Adipose tissue (tissue), 3 donors: ENCODE data around the gene HTT-AS. TPM values are rescaled to one million over a fixed set of nuclear protein-coding genes. Genes with fewer than 3 reads are reported as not detected.
"Not testable (repeated sequence)": the region's sequence is repeated elsewhere in the genome, so short reads cannot be mapped to it uniquely, and the experiment has no call there.

ENCODE experiments used
- H3K27ac ChIP-seq: one replicate; pipeline ENCODE4 v1.5.1; 2013; ENCODE audit warnings: low read depth, low read length
- WGBS, 3 donors: extraction: QIAGEN DNeasy Blood & Tissue Kit; methylation state at CpG; one replicate each; pipeline ENCODE4 v1.1.7; 2013; 5-methylcytosine and 5-hydroxymethylcytosine counted together
- polyA plus RNA-seq, 3 donors: library from polyadenylated mRNA; stranded (reverse); fragments of 200-250 nt; gene quantifications; one replicate each; pipeline ENCODE4 v1.2.3, GENCODE V29; 2013
- donor health status: healthy with polysubstance abuse.
- donor health status: Bipolar disorder and iron deficiency.
- donor health status: healthy.

The HTT-AS gene
- polyA plus RNA-seq, 3 donors: not detected

DNA sequence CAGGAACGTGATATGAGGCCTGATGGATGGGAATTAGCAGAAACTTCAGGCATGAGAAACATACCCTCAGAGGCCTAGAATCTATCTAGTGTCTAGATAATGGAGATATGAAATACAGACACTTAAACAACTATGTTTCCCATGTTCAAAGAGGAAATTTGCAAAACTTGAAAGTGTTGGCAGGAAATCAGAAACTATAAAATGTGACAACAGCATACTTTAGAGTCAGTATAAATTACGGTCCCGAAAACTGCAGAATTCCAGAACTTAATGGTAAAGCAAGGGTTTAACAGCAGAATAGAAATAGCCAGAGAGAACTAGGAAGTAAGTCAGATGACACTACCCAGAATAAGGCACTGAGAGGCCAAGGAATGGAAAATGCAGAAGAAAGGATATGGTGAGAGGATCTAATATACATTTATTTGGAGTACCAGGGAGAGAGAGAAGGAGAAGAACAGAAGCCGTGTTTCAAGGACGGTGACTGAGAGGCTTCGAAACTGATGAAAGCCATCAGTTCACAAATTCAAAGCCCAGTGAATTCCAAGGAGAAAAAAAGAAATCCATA, 7.4 kb downstream of the HTT-AS start:
- no peak overlapping the region for H3K27ac ChIP-seq
- WGBS, 3 donors: 79 to 89% (median 83%) methylated on average over 6 of the region's 6 CpGs

DNA sequence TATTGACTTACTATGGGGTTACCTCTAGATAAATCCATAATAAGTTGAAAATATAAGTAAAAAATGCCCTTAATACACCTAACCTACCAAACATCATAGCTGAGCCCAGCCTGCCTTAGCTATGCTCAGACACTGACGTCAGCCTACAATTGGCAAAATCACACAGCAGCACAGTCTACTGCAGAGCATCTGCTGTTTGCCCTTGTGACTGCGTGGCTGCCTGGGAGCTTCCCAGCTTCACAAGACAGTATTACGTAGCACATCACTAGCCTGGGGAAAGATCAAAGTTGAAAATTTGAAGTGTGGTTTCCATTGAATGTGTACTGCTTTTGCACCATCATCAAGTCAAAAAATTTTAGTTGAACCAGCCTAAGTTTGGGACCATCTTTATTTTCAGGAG, 8.8 kb downstream of the HTT-AS start:
- H3K27ac ChIP-seq: no peak overlapping the region
- 89 to 94% (median 91%) methylated on average over 3 of the region's 3 CpGs for WGBS, 3 donors

DNA sequence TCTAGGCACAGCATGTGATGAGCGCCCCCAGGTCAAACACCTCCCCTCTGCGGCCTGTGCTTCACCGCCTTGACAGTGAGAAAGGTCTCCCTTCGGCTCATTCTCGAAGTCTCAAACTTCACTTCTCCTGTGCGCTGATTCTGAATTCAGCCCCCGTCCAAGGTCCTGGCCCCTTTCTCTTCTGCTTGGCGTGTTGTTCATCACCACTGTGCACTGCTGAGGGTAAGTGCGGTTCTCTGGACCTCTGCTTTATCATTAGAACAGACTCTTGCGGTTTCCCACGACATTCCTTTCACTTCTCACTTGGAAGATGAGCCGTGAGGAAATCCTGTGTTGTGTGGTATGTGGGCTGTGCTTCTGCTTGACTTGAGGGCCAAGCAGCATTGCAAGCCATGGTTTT, 11.9 kb downstream of the HTT-AS start:
- H3K27ac ChIP-seq: no peak overlapping the region
- WGBS, 3 donors: 80 to 93% (median 84%) methylated on average over 12 of the region's 12 CpGs

DNA sequence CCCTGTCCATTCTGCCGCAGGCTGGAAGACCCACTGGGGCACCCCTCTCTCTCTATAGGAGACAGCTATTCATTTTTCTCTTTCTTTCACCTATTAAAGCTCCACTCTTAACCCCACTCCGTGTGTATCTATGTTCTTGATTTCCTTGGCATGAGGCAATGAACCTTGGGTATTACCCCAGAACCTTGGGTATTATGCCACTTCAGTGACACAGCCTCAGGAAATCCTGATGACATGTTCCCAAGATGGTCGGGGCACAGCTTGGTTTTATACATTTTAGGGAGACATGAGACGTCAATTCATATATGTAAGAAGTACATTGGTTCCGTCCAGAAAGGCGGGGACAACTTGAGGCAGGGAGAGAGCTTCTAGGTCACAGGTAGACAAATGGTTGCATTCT, 13.4 kb downstream of the HTT-AS start:
- WGBS, 3 donors: 74 to 92% (median 81%) methylated on average over 6 of the region's 6 CpGs
- H3K27ac ChIP-seq: no peak overlapping the region

DNA sequence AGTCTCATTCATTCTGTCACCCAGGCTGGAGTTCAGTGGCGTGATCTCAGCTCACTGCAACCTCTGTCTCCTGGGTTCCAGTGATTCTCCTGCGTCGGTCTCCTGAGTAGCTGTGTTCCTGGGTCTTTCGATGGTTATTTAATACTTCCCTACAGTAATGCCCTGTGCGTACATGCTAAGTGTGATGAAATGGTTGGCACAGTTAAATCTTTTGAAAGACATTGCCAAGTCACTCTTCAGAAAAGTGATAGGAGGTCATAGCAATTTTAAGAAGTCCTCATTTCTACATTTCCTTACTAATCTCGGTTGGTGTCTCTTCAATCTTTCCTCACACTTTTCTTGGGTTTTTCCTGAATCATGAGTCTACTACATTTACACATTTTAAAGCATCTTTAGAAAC, 14.4 kb downstream of the HTT-AS start:
- H3K27ac ChIP-seq: no peak overlapping the region
- 64 to 89% (median 69%) methylated on average over 6 of the region's 6 CpGs for WGBS, 3 donors

DNA sequence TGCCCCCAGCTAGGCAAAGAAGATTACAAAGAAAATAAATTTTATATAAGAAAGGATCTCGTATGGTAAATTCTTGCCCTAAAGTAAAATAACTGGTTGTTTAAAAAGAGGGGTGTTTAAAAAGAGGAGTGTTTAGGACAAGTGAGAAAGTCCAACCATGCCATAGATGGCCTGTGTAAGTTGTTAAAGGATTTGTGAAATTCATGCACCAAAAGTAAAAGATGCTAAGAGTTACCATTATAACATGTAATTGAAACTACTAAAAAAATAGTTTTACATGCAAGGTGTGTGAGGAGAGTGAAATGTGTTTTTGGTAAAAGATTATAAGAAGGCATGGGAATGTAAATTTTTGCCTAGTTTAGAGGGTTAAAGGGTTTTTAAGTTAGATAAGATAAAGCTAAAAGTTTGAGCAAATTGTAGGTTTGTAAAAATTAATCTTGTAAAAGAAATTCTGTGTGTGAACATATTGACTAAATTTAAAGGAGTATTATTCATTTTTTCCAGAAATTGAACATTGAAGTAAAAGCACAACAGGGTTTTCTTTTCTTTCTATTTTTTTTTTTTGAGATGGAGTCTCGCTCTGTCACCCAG, 20.1 kb downstream of the HTT-AS start:
- H3K27ac ChIP-seq: no peak overlapping the region
- 93 to 98% (median 97%) methylated on average over 2 of the region's 2 CpGs for WGBS, 3 donors

DNA sequence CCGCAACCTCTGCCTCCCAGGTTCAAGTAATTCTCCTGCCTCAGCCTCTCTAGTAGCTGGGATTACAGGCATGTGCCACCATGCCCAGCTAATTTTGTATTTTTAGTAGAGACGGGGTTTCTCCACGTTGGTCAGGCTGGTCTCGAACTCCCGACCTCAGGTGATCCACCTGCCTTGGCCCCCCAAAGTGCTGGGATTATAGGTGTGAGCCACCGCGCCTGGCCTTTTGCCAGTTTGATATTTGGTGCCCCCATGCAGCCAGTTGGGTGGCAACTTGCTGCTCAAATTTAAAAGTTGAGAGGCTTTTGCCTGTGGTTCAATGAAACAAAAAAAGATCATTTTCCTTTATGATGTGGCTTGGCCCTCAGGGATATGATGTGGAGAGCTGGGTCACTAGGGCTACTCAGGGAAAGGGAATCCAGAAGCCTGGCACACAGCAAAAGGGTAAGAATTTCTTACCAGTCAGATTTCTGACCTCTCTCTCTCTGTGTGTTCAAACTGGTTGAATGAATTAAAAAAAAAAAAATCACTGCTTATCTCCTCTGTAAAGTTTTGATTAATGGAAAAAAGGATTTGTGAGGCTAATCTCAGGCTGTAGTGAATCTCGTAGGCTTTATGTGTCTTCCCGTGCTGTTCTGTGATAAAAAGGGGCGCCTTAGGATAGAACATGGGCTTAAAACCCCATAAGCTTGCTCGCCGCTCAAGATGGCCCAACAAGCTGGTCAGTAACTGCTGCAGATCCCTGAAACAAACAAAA, 23.0 kb downstream of the HTT-AS start:
- WGBS, 3 donors: 89 to 93% (median 89%) methylated on average over 10 to 11 of the region's 12 CpGs
- not testable (repeated sequence) for H3K27ac ChIP-seq

DNA sequence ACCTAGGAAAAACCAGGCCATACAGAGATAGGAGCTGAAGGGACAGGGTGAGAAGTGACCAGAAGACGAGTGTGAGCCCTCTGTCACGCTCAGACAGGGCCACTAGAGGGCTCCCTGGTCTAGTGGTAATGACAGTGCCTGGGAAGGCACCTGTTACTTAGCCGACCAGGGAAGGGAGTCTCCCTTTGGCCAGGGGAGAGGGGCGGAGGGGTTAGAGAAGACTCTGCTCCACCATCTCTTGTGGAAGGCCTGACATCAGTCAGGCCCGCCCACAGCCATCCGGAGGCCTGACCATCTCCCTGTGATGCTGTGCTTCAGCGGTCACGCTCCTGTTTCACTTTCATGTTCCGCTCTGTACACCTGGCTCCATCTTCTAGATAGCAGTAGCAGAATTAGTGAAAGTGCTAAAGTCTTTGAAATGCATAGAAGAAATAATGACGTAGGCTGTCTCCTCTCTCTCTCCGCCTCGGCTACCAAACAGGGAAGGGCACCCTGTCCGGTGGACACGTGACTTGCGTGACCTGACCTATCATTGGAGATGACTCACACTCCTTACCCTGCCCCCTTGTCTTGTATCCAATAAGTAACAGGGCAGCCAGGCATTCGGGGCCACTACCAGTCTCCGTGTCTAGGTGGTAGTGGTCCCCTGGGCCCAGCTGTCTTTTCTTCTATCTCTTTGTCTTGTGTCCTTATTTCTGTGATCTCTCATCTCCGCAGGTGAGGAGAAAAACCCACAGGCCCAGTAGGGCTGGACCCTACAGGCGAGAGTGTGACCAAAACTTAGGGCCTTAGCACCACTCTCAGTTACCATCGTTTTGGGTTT, 26.7 kb downstream of the HTT-AS start:
- H3K27ac ChIP-seq: no peak overlapping the region
- 45 to 60% (median 54%) methylated on average over 20 of the region's 20 CpGs for WGBS, 3 donors

DNA sequence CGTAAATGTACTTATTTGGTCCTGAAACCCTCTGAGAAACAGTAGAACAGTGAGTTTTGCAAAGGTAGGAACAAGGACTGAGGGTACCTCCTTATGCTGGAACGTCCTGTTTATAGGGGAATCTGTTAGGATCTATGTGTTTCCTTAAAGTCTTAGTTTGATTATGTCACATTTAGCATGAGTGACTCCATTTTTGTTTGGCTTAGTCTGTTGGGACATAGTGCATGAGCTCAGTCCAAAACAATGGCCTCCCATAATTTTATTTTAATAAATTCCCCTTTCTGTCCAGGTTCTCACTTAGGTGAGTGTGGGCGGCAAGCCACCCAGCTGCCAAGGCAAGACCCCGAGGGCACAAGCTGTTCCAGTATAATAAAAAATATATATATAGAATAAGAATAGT, 27.7 kb downstream of the HTT-AS start:
- WGBS, 3 donors: 78 to 87% (median 87%) methylated on average over 4 of the region's 4 CpGs
- no peak overlapping the region for H3K27ac ChIP-seq

DNA sequence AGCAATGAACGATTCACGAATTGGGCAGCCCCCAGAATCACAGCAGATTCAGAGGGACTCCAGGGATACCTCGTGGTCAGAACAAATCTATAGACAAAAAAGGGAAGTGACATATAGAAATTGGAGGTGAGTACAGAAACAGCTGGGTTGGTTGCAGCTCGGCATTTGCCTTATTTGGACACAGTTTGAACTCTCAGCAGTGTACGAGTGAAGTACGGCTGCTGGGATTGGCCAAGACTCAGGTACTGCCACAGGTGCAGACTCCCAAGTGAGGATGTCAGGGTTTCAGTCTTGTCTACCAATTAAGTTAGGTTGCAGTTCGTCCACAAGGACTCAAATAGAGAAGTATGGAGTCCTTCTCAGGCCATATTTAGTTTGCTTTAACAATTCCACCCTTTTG, 28.2 kb downstream of the HTT-AS start:
- WGBS, 3 donors: 59 to 73% (median 69%) methylated on average over 7 of the region's 7 CpGs
- H3K27ac ChIP-seq: no peak overlapping the region

DNA sequence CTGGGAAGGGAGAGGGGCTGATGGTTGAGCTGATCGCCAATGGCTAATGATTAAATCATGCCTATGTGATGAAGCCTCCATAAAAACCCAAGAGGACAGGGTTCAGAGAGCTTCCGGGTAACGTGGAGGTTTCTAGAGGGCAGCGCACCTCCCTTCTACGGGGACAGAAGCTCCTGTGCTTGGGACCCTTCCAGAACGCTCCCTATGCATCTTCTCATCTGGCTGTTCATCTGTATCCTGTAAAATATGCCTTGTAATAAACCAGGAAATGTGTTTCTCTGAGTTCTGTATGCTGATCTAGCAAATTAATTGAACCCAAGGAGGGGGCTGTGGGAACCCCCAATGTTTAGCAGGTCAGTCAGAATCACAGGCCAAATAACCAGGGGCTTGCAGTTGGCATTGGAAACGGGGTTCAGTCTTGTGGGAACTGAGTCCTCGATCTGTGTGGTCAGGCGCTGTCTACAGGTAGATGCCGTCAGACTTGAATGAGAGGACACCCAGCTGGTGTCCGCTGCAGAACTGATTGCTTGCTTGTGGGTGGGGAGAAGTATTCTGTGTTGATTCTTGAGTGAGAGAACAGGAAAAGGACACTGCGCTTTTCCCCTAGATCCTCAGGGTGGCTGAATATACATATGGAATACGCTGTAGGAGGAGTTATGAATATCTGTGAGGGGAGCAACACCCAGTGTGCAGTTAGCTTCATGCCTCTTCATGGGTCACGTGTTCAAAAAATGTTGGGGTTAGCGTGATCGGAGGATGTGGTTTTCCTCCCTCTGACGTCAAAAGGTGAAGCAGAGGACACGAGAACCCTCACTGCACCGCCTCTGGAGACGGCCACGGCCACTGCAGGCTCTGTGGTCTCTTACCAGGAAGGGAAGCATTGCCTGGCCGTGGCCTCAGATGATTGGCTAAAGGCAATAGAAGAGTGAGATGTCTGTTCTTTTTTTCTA, 29.2 kb downstream of the HTT-AS start:
- WGBS, 3 donors: 60 to 82% (median 61%) methylated on average over 22 of the region's 22 CpGs
- no peak overlapping the region for H3K27ac ChIP-seq

DNA sequence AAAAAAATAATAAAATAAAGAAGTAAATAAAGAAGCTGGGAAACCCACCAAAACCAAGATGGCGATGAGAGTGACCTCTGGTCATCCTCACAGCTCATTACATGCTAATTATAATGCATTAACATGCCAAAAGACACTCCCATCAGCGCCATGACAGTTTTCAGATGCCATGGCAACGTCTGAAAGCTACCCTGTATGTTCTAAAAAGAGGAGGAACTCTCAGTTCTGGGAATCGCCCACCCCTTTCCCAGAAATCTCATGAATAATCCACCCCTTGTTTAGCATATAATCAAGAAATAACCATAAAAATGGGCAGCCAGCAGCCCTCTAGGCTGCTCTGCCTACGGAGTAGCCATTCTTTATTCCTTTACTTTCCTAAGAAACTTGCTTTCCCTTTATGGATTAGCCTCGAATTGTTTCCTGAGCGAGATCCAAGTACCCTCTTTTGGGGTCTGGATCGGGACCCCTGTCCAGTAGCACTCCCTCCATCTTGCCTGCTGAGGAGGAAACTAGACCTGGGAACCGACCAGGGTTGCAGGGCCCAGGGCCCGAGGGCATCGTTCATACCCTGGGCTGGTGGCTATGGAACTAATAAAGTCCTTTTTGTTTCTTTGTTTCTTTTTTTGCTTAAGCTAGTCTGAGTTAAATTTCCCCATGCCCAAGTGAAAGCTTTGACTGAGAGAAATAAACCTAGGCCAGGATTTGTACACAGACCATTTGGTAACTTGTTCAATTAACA, 30.9 kb downstream of the HTT-AS start:
- 88 to 91% (median 90%) methylated on average over 11 of the region's 11 CpGs for WGBS, 3 donors
- no peak overlapping the region for H3K27ac ChIP-seq

DNA sequence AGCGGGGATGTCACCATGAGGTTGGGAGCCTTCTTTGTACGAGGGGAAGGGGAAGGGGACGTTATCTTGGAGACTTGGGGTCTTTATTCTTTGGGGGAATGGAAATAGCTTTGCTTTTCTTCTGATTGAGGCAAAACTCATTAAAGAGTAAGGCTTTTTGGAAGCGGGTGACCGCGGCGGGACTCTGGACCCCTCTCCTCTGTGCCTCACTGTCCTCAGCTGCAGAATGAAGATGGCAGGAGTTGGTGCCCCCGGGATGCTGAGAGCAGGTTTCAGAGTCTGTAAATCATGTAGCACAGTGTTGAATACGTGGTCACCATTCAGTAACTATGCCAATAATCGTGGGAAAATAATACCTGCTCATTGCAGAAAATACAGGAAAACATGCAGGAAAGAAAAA, 32.1 kb downstream of the HTT-AS start:
- WGBS, 3 donors: 52 to 69% (median 57%) methylated on average over 10 of the region's 10 CpGs
- no peak overlapping the region for H3K27ac ChIP-seq

DNA sequence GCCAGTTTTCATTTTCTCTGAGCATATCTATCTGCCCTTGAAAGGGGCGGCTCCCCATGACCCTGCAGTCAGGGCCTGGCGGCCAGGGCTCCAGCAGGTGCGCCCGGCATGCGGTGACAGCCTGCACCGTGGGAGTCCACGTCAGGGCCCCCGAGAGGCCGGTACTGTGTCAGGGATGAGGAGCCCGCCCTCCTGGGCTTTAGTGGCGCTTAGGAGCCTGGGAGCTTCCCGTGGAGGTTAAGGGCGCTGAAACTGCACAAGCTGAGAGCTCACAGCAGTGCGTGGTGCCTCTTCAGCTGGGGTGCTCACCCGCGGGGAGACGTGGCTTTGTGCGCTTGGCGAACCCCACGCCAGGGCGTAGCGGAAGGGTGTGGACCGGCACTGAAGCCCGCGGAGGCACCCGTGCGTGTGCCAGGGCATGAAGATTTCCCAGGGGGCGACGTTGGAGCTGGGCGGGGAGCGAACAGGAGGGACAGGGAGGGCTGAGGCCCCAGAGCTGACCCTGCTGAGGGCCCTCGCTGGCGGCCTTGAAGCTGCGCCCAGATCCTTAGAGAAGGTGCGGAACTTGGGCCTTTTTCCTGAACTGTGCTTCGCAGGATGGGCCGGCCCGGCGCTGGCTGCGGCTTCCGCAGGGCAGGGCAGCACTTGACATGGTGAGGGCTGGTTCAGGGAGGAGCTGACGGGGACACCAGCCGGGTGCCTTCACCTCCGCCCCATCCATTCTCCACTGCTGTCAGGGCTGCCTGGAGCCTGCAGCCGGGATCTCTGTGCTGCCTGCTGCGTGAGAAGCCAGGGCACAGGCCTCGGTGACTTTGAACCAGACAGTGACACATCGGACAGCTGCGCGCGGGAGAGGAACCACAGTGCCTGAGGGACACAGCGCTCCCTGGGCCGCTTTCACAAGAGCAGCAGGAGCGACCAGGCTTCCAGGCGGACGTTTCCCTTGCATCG, 32.9 kb downstream of the HTT-AS start:
- no peak overlapping the region for H3K27ac ChIP-seq
- WGBS, 3 donors: 11 to 41% (median 27%) methylated on average over 57 of the region's 57 CpGs

DNA sequence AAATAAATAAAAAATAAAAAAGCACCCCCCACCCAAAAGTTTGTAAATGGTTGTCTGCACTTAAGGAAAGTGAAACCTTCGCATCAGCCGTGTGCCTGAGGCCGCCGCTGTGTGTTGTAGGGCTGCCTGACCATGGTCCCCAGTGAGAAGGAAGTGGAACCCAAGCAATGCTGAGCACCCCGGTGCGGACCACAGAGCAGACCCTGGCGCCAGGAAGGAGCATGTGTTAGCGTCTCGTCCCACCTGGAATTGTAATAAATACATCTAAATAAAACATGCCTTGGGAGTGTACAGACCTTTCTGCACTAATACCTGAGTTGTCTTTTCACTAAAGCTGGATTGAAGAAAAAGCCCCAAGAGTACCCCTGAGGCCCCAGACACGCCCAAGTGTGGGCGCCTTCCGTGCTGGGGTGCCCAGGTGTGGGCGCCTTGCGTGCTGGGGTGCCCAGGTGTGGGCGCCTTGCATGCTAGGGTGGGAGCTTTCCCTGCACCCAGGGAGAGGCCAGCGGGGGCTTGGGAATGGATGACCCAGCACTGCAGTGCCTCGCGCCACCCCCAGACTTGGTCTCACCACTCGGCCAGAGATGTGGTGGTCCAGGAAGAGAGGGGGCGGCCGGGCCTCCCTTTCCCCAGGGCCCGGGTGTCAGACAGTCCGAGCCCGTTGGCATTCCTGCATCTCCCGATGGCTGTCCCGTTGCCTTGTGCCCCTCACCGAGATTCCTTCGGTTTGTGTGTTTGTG, 33.7 kb downstream of the HTT-AS start:
- WGBS, 3 donors: 78 to 91% (median 79%) methylated on average over 28 of the region's 28 CpGs
- H3K27ac ChIP-seq: no peak overlapping the region
